OCI-LY3 (cell line): ENCODE data around the gene WDR27.

Experiments
- H2AFZ ChIP-seq: fragments of 200-600, 300-600 bp; shearing (Covaris generic); 2 replicates; pipeline ENCODE4 v1.6.0; 2014; ENCODE audit warnings: antibody characterized with exemption, low read depth, low read length
- H3K27ac ChIP-seq: fragments of 200-600, 300-600 bp; sonication (generic); 2 replicates; pipeline ENCODE4 v1.5.1; 2014; ENCODE audit warnings: mild to moderate bottlenecking, low read length, moderate library complexity, mixed read lengths
- H3K27me3 ChIP-seq: fragments of 200-600, 300-600 bp; sonication (generic); 2 replicates; pipeline ENCODE4 v1.6.1; 2014; ENCODE audit warnings: low read depth, low read length, mixed read lengths
- H3K36me3 ChIP-seq: fragments of 200-600, 300-600 bp; sonication (generic); replicated peaks from 2 replicates; pipeline ENCODE3; 2014; ENCODE audit warnings: low read depth, low read length, mixed read lengths
- H3K4me1 ChIP-seq: fragments of 300-600, 200-600 bp; sonication (generic); 2 replicates; pipeline ENCODE4 v1.6.1; 2014; ENCODE audit warnings: low read length, mixed read lengths
- H3K4me2 ChIP-seq: fragments of 200-600, 300-600 bp; sonication (generic); 2 replicates; pipeline ENCODE4 v1.6.1; 2014; ENCODE audit warnings: low read length, mixed read lengths
- H3K4me3 ChIP-seq: fragments of 300-600, 200-600 bp; sonication (generic); 2 replicates; pipeline ENCODE4 v1.5.1; 2014; ENCODE audit warnings: antibody characterized with exemption, mild to moderate bottlenecking, low read length, moderate library complexity
- H3K79me2 ChIP-seq: fragments of 300-600, 200-600 bp; shearing (Covaris generic); 2 replicates; pipeline ENCODE4 v1.6.1; 2014; ENCODE audit warnings: mild to moderate bottlenecking, low read length, mixed read lengths
- H3K9ac ChIP-seq: fragments of 300-600, 200-600 bp; shearing (Covaris generic); 2 replicates; pipeline ENCODE4 v1.6.0; 2014; ENCODE audit warnings: mild to moderate bottlenecking, low read length, moderate library complexity
- H3K9me3 ChIP-seq: fragments of 200-600, 300-600 bp; shearing (Covaris generic); 2 replicates; pipeline ENCODE4 v1.6.1; 2014; ENCODE audit warnings: low read length, mixed read lengths; ENCODE audit not compliant: insufficient read depth
- H4K20me1 ChIP-seq: fragments of 200-600, 300-600 bp; sonication (generic); 2 replicates; pipeline ENCODE4 v1.6.1; 2016; ENCODE audit warnings: low read length, mixed read lengths; ENCODE audit not compliant: insufficient read depth
- EZH2phosphoT487 ChIP-seq: fragments of 200-600 bp; shearing (Covaris generic); IDR thresholded peaks from 2 replicates; pipeline ENCODE4 v1.6.1; 2018; ENCODE audit warnings: antibody characterized with exemption, mixed run types, low read depth
- TF ChIP-seq, protein P1 (sequence below): fragments of 200-600, 300-600 bp; sonication (generic); IDR thresholded peaks from 2 replicates; pipeline ENCODE4 v1.5.1; 2014; ENCODE audit warnings: antibody characterized with exemption, low read length, low read depth

WDR27 gene

DNA sequence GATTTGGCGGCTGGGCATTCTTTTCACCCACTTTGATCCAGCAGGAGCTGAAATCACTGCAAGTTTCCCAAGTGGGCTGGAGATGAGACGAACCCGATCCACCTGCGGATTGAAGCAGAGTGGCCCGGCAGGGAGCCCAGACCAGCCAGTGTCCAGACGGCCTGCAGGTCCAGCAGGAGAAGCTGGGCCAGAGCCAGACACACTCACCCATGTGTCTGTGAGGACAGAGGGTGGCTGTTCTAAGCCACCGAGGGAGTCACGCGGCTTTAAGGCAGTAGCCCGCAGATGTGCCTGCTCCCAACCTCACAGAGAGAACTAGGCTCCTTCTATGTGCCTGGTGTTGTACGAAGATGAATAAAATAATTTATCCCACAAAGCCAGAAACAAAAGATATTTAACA, 200.7 kb downstream of the WDR27 start:
- Histone ChIP-seq H2AFZ (no peak overlapping the region), H3K27ac (no peak overlapping the region), H3K27me3 (no peaks in the 10 kb centered on the region), H3K9ac (no peak overlapping the region), H3K9me3 (no peaks in the 10 kb centered on the region), H3K36me3 (no peaks in the 10 kb centered on the region), H3K79me2 (no peaks in the 10 kb centered on the region), H3K4me3 (no peak overlapping the region), H3K4me2 (no peak overlapping the region), H4K20me1 (no peaks in the 10 kb centered on the region), H3K4me1 (no peaks in the 10 kb centered on the region)
- TF ChIP-seq, protein P1, sequence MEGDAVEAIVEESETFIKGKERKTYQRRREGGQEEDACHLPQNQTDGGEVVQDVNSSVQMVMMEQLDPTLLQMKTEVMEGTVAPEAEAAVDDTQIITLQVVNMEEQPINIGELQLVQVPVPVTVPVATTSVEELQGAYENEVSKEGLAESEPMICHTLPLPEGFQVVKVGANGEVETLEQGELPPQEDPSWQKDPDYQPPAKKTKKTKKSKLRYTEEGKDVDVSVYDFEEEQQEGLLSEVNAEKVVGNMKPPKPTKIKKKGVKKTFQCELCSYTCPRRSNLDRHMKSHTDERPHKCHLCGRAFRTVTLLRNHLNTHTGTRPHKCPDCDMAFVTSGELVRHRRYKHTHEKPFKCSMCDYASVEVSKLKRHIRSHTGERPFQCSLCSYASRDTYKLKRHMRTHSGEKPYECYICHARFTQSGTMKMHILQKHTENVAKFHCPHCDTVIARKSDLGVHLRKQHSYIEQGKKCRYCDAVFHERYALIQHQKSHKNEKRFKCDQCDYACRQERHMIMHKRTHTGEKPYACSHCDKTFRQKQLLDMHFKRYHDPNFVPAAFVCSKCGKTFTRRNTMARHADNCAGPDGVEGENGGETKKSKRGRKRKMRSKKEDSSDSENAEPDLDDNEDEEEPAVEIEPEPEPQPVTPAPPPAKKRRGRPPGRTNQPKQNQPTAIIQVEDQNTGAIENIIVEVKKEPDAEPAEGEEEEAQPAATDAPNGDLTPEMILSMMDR = no peak

DNA sequence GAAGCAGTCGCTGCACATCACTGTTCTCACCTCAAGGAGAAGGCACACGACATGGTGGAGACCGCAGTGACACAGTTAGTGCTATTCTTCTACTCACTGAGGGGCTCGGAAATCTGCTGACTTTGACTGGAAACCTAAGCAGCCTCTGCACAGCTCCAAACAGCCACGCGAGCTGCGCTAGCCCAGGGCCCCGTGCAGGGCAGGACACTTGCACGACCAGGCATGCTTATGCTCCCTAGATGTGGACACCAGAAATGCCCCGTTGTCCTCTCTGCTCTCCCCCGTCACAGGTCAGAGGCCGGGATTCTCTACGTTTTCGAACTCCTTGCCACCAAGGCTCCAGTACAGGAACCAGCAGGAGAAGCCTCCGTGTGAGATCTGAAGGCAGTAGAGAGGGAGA, 201.1 kb downstream of the WDR27 start:
- H3K27me3 ChIP-seq = no peaks in the 10 kb centered on the region
- H4K20me1 ChIP-seq = no peaks in the 10 kb centered on the region
- H3K27ac ChIP-seq = no peak overlapping the region
- TF ChIP-seq, protein P1 = no peak
- no peak for TF ChIP-seq EZH2phosphoT487
- H3K9me3 ChIP-seq = no peaks in the 10 kb centered on the region
- no peaks in the 10 kb centered on the region for H3K79me2 ChIP-seq
- H3K4me3 ChIP-seq = no peak overlapping the region
- H3K4me2 ChIP-seq = no peak overlapping the region
- no peaks in the 10 kb centered on the region for H3K4me1 ChIP-seq
- no peak overlapping the region for H2AFZ ChIP-seq
- no peak overlapping the region for H3K9ac ChIP-seq
- H3K36me3 ChIP-seq = no peaks in the 10 kb centered on the region

DNA sequence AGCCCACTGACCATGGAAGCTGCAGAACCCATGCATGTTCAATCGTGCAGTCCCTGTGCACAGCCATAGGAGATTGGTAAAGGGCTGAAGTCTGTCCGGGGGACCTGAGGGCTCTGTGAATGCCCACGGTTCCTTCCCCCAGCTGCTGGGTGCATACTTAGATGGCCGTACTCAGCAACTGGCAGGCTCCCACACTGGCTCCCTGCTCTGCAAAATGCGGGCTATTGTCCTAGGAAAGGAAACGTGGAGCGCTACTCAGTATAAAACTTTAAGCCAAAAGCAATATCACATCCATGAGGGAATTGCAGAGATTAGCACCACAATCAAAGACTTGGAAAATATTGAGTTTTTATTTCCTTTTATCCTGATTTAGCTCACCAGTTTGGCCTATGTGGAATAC, 202.0 kb downstream of the WDR27 start:
- Histone ChIP-seq H3K4me2 (no peak overlapping the region), H3K9me3 (no peaks in the 10 kb centered on the region), H3K79me2 (no peaks in the 10 kb centered on the region), H3K36me3 (no peaks in the 10 kb centered on the region), H3K27ac (no peak overlapping the region), H2AFZ (no peak overlapping the region), H3K4me3 (no peak overlapping the region), H4K20me1 (no peaks in the 10 kb centered on the region), H3K4me1 (no peaks in the 10 kb centered on the region), H3K27me3 (no peaks in the 10 kb centered on the region), H3K9ac (no peak overlapping the region)
- TF ChIP-seq, protein P1 = no peak
- TF ChIP-seq EZH2phosphoT487 = no peak

DNA sequence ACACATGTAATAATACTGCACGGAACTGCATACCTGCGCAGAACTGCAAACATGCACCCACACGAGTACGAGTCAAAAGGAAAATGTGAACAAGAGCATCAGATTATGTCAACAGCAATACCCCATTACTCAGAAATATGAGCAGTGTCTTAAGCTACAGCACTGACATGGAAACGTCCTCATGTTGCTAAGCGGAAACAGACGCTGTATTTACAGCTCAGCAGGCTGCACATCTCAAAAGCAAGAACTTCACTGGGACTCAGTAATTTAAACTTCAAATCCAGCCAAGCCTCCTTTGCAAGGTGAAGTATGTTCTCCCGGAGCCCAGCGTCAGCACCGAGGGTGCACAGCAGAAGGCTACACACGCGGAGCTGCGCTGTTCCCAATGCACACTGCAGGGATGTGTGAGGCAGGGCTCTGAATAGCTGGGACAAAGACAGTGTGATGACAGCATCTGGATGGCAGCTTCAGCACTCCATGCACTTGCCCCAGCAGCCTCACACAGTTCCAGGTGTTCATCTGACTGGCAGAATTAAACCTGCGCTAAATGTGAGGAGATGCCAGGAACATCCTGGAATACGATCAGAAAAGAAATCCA, 202.8 kb downstream of the WDR27 start:
- no peaks in the 10 kb centered on the region for H3K4me1 ChIP-seq
- H2AFZ ChIP-seq = no peak overlapping the region

More for the DNA sequence above, 202.8 kb downstream of the WDR27 start:
- Histone ChIP-seq H3K9ac (no peak overlapping the region), H3K79me2 (no peaks in the 10 kb centered on the region), H3K27me3 (no peaks in the 10 kb centered on the region), H3K36me3 (no peaks in the 10 kb centered on the region), H3K9me3 (no peaks in the 10 kb centered on the region), H3K4me2 (no peak overlapping the region), H3K27ac (no peak overlapping the region), H4K20me1 (no peaks in the 10 kb centered on the region), H3K4me3 (no peak overlapping the region)
- TF ChIP-seq, protein P1 = no peak
- TF ChIP-seq EZH2phosphoT487 = no peak
